GM10266 (cell line): ENCODE results near the gene RIMOC1.

ENCODE experiments used
- DNase-seq: peaks from one replicate; pipeline ENCODE4 v3.0.0; 2012; ENCODE audit errors: extremely low spot score
- TF ChIP-seq, protein P1 (sequence below): IDR thresholded peaks from 2 replicates; pipeline ENCODE4 v1.5.1; 2012; ENCODE audit warnings: mild to moderate bottlenecking, low read depth; ENCODE audit not compliant: control insufficient read depth, insufficient read depth; ENCODE audit errors: missing control alignments

The RIMOC1 gene

DNA sequence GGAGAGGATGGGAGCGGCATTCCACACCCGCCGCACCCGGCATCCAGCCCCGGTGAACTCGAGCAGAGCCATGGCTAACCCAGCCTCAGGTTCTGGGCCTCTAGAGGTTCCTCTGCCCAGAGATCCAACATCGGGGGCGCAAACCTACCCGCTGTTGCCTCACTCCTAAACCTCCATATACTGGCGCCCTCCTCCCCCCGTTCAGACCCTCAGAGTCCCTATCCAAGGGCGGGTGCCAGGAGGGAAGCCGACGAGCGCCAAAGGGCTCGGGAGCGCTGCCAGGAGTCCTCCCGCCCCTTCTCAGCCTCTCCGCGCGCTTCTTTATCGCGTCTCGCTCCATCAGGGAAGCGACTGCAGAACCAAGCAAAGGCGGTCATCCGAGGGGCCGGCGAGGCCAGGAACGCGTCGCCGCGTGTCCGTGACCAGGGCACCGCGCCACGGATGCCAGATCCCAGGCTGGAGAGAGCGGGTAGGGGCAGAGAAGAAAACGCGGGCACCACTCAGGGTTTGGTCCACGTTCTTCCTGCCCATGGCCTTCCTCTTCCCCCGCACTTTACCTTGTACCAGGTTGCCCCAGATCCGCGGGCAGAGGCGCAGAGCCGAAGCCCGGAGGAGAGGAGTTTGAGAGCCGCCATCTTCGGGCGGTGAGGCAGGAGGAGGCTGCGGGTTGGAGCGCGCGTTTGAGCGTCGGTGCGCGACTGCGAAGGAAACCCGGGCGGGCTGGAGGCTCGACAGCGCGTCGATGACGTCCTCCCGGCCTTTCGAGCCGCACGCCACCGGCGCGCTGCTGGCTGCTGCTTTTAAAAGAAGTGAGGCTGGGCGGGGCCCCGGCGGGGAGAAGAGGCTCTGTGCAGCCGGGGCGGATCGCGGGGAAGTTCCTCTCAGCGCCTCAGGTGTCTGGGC is 34.2 kb upstream of the RIMOC1 start, which contains the start of gene OXCT1:
OXCT1 (minus strand) TSS at position 702 of the 903 bp plus-strand sequence; CDS start at position 635, 67 bp downstream.
- DNase-seq = peak; percentile 85

DNA sequence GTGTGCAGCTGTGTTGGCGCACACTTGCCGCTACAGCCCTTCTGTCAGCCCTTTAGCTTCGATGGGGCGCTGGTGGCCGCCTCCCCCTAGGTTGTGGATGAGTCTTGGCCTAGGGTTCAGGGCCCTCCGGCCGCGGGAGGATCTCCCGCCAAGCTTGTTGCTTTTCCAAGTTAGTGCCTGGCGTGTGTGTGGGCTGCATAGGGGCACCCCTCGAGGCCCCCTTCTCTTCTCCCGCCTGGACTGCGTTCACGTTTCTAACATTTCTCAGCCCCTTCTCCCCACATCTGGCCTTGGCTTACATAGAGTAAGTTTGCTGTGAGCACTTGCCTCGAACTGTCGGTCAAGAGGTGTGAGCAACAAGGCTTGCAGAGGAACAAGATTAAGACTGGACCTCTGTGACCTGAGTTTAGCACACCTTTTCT is 33.5 kb upstream of the RIMOC1 start:
- DNase-seq = no peak
- TF ChIP-seq, protein P1, sequence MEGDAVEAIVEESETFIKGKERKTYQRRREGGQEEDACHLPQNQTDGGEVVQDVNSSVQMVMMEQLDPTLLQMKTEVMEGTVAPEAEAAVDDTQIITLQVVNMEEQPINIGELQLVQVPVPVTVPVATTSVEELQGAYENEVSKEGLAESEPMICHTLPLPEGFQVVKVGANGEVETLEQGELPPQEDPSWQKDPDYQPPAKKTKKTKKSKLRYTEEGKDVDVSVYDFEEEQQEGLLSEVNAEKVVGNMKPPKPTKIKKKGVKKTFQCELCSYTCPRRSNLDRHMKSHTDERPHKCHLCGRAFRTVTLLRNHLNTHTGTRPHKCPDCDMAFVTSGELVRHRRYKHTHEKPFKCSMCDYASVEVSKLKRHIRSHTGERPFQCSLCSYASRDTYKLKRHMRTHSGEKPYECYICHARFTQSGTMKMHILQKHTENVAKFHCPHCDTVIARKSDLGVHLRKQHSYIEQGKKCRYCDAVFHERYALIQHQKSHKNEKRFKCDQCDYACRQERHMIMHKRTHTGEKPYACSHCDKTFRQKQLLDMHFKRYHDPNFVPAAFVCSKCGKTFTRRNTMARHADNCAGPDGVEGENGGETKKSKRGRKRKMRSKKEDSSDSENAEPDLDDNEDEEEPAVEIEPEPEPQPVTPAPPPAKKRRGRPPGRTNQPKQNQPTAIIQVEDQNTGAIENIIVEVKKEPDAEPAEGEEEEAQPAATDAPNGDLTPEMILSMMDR = no peak

More for the DNA sequence above, 34.2 kb upstream of the RIMOC1 start, which contains the start of gene OXCT1:
- TF ChIP-seq, protein P1 = no peak

- TF ChIP-seq, protein P1 = no peak
Measured at GRCh38 chr5:41871852-41872251, 32.3 kb upstream of the RIMOC1 start.

GRCh38 chr5:41874512-41875060 is 29.6 kb upstream of the RIMOC1 start:
- no peak for DNase-seq
- TF ChIP-seq, protein P1 = no peak

More at GRCh38 chr5:41871852-41872251, 32.3 kb upstream of the RIMOC1 start:
- no peak for DNase-seq

DNA sequence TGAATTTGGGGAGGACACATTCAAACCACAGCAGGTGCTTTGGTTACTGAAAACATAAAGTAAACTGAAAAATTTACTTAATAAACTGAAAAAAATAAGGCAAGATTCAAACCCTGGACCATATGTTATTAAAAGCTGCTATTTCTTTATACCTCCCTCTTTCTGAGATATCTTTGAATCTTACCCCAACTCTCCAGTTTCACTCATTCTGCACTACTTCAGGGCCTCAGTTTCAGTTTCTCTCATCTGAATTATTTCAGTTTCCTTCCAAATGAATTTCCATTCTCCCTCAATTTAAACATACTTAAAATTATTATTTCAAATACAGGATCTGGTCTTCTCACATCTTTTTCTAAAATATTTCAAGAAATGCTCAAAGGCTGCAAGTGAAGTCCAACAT is 29.0 kb upstream of the RIMOC1 start:
- DNase-seq = peak; percentile 11
- TF ChIP-seq, protein P1 = no peak

GRCh38 chr5:41876678-41877077 is 27.5 kb upstream of the RIMOC1 start:
- DNase-seq = no peak
- TF ChIP-seq, protein P1 = no peak

- TF ChIP-seq, protein P1 = no peak
- no peak for DNase-seq
Measured at GRCh38 chr5:41877408-41877807, 26.7 kb upstream of the RIMOC1 start.
